GM21390 (cell line): Measurements from ENCODE around the gene CDH22.

Experiments used
- ATAC-seq: cut with Tn5 transposase; IDR thresholded peaks from one replicate; pipeline ENCODE4 v1.9.1; 2021; ENCODE audit not compliant: unreplicated experiment

Gene CDH22

DNA sequence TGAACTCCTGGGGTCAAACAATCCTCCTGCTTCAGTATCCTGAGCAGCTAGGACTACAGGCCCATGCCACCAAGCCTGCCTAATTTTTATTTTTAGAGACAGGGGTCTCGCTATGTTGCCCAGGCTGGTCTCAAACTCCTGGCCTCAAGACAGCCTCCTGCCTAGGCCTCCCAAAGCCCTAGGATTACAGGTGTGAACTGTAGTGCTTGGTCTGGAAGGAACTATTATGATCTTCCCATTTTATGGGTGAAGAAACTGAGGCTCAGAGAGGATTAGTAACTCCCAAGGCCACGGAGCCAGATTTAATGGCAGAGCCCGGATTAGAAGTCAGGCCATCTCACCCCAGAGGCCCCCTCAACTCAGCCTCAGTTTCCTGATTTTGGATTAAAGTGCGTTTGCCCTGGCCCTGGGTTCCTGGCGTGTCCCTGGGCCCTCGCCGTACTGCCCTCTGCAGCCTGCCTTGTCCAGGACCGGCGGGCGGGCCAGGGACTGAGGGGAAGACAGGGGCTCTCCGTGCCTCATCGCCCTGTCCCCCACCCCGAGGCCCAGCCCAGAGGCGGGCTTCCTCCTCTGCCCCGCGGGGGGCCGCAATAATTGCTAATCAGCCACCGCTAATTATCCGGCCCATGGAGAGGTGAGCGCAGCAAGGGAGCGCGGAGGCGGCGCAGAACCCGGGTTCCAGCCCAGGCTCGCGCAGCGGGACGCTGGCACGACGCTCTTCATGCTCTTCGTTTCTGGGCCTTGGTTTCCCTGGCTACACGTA lies 155.3 kb downstream of the CDH22 start:
- ATAC-seq, result no peak

DNA sequence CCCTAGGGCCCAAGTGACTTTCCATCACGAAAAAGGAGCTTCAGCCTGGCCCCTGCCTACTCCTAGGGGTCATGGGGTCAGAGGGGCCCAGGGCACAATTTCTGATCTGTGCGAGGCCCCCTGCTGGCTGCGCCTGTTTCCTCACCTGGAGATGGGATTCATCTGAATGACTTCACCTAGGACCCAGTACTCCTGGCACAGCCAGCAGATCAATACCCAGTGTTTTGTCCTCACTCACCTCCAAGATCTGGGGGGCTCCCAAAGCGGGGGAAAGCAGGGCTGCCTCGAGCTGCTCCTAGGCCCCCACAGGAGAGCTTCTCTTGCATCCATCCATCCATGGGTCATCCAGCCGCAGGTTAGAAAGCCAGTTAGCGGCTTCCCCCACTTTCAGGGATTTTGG lies 156.4 kb downstream of the CDH22 start:
- ATAC-seq, result no peak

DNA sequence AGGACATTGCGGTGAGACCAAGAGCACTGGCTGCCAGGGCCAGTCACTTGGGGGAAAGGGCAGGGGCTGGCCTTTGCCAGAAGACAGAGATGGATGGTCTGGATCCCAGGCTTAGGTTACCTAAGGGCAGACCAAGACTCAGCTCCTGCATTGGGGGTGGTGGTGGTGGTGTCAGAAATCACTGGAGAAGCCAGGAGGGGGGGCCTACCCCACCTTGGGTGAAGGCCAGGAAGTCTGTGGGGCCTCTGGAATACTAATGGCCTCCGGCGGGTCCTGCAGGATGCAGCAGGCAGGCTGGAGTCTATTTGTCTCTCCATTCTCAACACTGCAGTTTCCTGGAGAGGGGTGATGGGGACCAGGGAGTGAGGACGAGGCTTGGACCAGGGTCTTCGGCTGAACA lies 157.4 kb downstream of the CDH22 start:
- no peak for ATAC-seq

DNA sequence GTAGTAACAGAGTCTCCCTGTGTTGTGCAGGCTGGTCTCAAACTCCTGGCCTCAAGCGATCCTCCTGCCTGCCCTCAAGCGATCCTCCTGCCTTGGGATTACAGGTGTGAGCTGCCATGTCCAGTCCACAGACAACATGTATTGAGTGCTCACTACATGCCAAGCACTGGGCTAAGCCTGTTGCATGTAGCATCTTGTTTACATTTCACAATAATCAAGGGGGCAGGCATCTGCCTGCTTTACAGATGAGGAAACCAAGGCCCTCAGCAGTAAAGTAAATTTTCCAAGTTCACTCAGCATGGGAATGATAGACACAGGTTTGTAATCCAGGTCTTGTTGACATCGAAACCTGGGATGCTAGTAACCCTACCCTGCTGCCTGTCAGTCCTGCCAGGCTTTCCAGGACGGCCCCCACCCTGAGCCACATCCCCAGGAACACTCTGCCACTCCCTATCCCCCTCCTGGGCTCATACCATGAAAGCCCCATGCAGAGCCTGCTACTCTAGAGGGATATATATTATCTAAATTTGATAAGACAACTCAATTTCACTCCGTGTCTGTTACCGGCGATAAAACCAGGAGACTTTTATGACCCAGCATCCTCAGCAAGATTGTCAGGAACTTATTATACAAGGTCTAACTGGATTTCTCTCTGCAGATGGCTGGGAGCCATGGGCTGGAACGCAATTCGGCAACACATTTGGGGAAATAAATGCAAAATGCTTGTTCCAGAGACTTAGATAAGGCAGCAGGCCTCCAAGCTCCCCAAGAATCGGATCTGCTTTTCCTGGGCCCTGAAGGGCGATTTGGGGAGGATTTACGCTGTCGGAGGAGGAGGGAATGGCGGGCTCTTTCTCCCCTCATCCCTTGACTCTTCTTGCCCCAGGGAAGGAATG lies 159.7 kb downstream of the CDH22 start:
- ATAC-seq, result no peak

DNA sequence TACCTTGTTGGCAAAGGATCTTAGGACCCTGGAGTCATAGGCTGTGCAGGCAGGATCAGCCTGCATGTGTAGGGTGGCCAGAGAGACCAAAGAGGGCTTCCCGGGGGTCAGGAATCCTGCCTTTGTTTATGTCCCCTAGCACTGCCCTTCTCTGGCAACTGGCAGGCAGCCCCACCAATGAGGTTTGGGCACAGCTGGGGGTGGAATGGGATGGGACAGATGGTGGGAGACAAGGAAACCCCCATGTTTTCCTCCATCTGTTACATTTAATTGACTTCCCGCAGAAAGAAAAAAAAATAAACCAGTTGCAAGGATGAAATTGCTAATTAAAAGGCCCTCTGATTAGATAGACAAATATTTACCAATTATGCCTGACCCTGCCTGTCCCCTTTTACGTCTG lies 162.6 kb downstream of the CDH22 start:
- ATAC-seq, result no peak

DNA sequence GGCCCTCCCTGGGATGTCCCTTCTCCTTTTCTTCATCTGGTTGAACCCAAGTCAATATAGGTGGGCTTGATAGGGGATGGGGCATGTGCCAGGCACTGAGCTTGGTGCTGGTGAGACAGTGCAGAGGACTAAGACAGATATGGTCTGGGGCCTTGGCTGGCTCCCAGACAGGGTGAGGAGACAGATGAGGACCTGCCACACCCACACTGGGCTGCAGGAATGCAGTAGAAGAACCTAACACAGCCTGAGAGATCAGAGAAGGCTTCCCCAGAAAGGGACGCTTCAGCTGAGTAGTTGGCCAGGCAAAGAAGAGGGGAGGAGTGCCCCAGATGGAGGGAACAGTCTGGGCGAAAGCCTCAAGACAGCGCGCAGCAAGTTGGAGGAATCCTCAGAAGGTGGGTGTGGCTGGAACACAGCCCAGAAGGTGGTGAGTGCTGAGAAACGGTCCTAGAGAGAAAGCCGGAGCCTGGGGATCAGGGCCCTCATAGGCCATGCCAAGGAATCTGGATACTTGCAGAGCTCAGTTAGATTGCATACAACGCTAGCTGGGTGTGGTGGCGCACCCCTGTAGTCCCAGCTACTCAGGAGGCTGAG lies 163.8 kb downstream of the CDH22 start:
- ATAC-seq, result no peak

DNA sequence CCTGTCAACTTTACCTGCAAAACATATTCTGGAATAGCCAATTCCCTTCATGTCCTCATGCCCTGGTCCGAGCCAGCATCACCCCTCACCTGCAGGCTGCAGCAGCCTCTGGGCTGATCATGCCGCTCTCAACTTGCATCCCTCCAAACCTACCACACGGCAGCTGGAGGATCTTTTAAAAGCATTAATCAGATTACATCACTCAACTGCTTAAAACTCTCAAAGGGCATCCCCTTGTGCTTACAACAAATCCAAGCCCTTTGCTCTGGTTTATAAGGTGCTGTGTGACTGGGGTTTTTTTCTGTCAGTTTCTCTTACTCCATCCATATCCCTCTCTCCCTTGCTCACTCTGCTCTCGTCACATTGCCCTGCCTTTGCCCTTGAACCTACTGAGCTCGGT lies 166.2 kb downstream of the CDH22 start:
- no peak for ATAC-seq

DNA sequence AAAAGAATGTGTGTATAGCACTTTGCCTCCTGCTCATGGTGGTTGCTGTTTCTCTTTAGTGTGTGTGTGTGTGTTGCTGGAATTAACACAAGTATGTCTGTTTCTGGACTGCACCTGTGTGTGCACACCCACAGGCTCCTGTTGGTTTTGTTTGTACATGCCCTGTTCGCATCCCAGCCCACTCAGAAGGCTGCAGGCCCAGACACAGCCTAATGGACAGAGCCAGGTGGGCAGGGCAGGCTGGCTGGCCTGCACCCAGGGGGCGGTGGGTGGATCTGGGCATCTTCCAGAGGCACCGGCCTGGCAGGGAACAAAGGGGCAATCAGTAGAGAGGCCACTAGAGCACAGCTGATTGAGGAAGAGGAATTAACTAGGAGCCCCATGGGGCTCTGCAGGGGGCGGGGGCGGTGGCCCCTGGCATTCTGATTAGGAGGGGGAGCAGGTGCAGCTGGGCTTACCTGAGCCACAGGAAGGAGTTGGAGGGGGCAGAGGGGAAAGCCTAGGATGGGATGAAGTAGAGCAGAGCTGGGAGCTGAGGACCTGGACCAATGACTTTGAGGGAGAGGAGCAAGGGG lies 168.3 kb downstream of the CDH22 start:
- ATAC-seq, result no peak

DNA sequence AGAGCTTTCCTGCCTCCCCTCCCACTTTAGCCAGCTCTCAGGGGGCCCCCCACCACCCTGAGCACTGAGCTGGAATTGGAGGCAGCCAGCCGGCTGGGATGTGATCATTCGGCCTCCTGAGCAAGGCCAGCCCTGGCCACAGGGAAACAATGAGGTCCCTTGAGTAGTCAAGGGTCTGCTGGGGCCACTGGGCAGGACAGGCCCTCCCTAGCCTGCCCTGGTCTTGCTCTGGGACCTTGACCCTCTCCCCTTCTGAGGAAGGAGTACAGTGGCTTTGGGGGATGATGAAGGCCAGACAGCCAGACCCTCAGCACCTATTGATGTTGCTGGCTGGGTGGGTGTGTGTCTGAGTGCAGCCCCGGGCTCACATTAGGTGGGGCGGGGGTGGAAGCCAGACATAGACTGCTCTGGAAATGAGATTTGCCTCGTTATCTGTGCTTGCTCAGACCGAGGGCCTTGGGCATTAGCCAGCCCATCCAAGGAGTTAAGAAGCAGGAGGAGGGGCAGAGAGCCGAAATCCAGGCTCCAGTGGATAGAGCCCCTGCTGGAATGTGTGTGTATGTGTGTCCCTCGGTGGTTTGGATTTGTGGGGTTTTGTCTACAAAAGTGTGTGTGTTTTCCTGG lies 168.9 kb downstream of the CDH22 start:
- no peak for ATAC-seq

DNA sequence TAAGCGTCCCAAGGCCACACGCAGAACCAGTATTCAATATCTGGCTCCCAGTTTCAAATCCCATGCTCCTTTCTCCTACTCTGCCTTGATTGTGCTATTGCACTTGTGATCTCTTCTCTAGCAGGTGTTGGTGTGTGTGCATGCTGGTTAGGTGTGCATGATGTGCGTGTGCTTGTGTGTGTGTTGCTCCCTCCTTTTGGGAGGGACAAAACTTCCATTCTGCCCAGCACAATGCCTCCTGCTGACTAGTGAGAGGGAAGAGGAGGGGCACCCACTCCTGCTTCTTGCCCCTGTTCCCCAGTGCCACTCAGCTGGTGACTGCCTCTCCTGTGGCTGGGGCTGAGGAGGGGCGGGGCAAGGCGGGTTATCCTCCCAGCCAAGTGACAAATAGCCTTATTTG lies 170.5 kb downstream of the CDH22 start:
- ATAC-seq, result no peak

DNA sequence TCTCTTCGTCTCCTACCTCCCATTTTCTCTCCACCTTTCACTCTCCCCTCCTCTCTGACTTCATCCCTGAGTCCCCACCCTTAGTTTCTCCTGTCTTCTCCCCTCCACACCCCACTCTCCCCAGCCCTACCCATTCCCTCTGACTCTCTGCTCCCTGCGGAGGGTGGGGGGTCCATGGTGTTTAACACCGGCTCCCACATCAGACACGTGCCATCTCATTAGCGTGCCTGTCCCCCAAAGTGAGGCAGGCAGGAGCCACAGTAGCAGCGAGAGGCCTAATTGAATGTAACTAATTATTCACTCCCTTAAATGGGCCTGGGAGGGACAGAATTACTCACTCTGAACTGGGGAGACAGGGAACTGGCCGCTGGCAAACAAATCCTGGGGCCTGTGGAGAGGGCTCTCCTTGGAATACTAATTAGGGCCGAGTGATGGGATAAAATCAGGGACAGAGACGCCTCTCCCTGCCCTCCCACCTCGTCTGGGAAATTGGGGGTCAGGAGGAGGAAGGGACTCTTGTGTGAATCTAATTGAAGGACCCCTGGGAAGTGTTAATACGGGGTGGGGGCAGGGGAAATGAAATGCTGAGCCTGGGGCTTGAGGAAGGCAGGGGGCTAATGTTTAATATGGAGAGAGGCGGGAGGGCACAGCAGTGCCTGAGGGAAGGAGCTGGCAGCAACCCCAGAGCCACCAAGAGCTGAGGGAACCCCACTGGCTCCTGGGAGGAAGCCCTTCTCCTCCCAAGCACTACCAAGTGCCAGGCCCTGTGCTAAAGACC lies 172.3 kb downstream of the CDH22 start:
- no peak for ATAC-seq

DNA sequence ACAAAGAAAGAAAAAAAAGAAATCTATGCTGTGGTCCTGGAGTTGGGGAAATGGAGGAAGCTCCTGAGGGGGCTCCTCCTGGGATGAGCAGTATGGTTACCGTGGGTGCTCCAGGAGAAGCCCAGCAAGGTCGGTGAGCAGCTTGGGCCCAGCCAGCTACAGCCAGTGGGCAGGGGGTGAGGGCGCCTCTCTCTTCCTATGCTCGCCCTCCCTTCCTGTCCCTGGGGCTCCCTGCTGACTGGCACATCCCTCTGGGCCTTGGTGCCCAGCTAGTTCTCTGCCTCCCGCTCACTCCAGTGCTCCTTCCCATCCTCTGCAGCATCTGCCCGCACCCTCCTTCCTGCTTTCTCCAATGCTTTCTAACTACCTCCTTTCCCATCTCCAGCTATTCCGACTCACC lies 173.6 kb downstream of the CDH22 start:
- ATAC-seq, result no peak

DNA sequence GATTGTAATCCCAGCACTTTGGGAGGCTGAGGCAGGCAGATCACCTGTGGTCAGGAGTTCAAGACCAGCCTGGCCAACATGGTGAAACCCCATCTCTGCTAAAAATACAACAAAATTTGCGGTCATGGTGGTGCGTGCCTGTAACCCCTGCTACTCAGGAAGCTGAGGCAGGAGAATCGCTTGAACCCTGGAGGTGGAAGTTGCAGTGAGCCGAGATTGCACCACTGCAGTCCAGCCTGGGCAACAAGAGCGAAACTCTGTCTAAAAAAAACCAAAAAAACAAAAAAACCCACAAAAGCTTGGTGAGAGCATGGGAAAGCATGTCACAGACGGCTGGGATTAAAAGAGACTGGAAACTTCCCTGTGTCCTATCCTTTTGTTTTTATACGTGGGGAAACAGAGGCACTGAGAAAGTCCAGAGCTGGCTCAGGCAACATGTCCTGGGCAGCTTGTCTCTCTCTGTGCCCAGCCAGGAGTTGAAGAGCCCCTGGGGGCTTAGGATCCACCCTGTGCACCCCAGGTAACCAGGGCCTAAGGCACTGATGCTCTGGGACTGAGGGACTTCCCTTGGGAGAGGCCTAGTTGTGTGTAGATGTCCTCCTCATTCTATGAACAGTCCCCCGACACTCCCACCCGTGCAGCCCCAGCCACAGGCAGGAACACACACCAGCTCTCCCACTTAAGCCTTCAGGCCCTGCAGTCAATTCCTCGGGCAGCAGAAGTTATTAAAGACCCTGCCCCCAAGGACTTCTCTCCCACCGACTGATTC lies 174.2 kb downstream of the CDH22 start:
- no peak for ATAC-seq

DNA sequence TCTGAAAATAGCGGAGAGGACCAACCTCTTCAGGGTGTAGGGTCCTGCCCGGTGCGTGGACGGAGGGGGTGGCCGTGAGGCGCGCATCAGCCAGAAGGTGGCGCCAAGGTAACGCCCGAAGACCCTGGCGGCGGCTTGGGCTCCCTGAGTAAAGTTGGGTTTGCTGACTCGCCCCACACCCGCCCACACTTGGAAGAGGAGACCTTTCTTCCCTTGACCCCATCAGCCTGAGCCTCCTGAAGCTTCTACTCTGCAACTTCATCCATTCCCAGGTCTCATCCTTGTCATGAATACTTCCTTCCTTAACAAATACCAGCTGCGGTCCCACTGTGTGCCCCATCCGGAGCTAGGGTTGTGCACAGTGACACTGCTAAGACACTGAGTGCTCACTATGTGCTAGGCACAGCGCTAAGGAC lies 175.6 kb downstream of the CDH22 start:
- ATAC-seq, result no peak

DNA sequence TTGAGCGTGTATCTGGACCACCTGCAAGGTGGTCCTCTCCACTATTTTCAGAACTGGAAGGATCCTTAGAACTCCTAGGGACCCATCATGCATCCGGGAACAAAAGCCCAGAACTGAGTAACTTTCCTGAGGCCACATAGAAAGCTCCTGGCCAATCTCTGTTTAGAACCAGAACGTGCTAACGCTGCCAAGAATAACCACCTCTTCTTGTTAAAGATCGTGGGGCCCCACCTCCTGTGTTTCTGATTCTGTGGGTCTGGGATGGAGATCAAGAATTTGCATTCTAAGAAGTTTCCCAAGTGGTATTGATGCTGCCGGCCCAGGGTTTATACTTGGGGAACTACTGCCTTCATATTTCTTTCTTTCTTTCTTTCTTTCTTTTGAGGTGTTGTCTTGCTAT lies 176.9 kb downstream of the CDH22 start:
- ATAC-seq, result no peak

DNA sequence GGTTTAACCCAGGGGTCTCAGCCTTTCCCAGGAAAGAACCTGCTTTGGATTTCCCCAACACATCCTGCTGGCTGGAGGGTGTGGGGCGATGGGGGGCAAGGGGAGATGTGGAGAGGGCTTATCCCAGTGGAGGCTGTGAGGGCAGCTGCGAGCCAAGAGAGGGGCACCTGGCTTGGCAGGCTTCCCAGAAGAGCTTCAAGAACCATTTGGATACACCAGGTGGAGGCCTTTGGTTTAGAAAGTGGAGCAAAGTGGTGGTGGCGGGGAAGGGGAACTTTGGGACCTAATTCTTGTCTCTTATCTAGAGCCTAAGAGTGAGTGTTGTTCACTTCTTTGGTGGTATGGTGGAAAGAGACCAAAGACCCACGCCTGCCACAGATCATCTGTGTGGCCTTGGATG lies 177.8 kb downstream of the CDH22 start:
- ATAC-seq, result no peak

DNA sequence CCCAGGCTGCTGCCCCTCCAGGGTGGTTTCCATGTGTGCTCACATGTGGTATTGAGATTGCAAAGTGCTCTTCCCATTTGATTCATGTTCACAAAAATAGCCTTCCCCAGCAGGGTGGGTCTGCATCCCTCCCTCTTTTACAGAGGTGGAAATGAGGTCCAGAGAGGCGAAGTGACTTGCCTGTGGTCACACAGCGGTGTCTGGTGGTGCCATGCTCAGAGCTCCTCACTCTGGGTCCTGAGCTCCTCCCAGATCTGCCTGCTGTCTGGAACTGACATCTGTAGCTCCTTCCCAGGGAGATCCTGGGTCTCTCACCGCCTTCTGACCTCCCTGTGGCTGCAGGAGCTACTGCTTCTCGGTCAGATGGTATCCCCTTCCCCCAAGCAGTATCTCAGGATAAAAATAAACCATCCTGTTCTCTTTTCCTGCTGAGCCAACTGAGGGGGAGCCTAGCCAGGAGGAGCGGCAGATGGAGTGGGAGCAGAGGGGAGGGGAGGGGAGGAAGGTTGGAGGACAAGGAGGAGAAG lies 178.3 kb downstream of the CDH22 start:
- ATAC-seq, result peak; percentile 44

DNA sequence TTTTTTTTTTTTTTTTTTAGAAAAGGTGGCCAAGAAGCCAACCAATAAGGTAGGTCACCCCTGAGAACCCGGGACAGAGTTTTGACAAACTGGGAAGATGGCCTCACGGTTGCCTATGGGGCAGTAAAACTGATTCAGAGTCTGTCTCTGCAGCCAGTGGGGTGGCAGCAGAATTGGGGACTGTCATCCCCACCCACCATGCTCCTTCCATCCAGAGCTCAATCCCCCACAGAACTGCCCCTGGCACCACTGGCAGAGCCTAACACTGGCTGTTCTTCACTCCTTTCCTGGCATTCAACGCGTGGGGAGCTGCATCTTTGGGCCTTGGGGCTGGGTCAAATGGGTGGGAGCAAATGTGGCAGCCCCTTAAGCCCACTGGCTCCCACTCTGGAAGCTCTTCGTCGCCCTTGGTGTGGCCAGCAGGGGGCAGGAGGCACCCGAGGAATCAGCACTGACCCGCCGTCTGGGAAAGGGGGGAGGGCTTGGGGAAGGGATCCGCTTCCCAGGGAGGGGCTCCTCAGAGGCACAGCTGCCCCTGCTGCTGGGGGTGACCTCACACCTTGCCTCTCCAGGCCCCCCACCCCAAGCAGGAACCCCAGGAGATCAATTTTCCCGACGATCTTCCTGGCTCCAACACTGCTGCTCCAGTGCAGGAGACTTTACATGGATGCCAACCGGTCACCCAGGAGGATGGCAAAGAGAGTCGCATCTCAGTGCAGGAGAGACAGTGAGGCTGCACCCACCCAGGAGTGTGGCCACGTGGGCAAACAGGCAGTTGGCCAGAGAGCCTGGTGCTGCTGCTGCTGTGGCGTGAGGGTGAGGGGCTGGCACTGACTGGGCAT lies 179.8 kb downstream of the CDH22 start:
- no peak for ATAC-seq
